Prostate gland (tissue), 2 donors: ENCODE data around the gene PRPF38A.

Source experiments
- CTCF ChIP-seq, 4 experiments: fragments of 200-600 bp in 2 of 4; fragments of 450-650 bp in 2 of 4; sonication (generic) in 2 of 4; IDR thresholded peaks; 1 replicate in 3 of 4; 2 replicates in 1 of 4; pipeline ENCODE4 v1.5.1; 2016 to 2019; ENCODE audit warnings: antibody characterized with exemption in 4 of 4, mild to moderate bottlenecking in 2 of 4, moderate library complexity in 2 of 4
- POLR2AphosphoS5 ChIP-seq: sonication (generic); formaldehyde crosslinking; IDR thresholded peaks from one replicate; pipeline ENCODE4 v1.6.1; 2017; ENCODE audit warnings: antibody characterized with exemption

DNA sequence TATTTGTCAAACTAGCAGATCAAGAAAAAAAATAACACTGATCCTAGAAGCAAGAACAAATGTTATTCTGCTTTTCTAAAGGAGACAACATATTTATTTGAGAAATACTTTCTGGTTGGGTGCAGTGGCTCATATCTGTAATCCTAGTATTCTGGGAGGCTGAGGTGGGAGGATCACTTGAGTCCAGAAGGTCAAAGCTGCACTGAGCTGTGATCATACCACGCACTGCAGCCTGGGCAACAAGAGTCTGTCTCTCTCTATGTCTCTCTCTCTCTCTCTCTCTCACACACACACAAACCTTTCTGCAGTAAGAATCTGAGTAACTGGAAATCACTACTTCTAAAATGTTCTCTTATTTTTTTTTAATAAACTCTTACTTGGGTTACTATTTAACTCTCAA is 31.2 kb downstream of the PRPF38A start:
- TF ChIP-seq CTCF (IDR thresholded peaks at IDR 0.05) (no peak), POLR2AphosphoS5 (no peak)
